ENCODE data around the gene SLC16A3.

The SLC16A3 gene

GRCh38 chr17:82215095-82215971 is 13.5 kb upstream of the SLC16A3 start:
- no peak overlapping the region for H3K4me3 ChIP-seq
- H4K20me1 ChIP-seq, result no peaks in the 10 kb centered on the region
- no peaks in the 10 kb centered on the region for H3K36me3 ChIP-seq
- H3K27ac ChIP-seq, result no peak overlapping the region
- peaks cover 9% of the 10 kb centered on the region; the same call in 1 of the 2 replicates for H3K27me3 ChIP-seq
- H3K9me3 ChIP-seq, result no peaks in the 10 kb centered on the region
- no peak overlapping the region for H3K9ac ChIP-seq
- peaks cover 44% of the 10 kb centered on the region for H3K4me1 ChIP-seq
- no peak for TF ChIP-seq Cebpa-rat (IDR thresholded peaks at IDR 0.05)
- peak overlapping the region; percentile 56 for H3K4me2 ChIP-seq

GRCh38 chr17:82215972-82216300 is 12.9 kb upstream of the SLC16A3 start:
- no peaks in the 10 kb centered on the region for H3K9me3 ChIP-seq
- H3K27ac ChIP-seq, result peak overlapping the region; percentile 59
- peaks cover 44% of the 10 kb centered on the region for H3K4me1 ChIP-seq
- H3K9ac ChIP-seq, result peak overlapping the region; percentile 32; the same call in 1 of the 2 replicates
- no peaks in the 10 kb centered on the region for H4K20me1 ChIP-seq
- no peak overlapping the region for H3K4me3 ChIP-seq
- peak overlapping the region; percentile 56 for H3K4me2 ChIP-seq
- no peak for TF ChIP-seq Cebpa-rat (IDR thresholded peaks at IDR 0.05)
- peaks cover 9% of the 10 kb centered on the region; the same call in 1 of the 2 replicates for H3K27me3 ChIP-seq
- H3K36me3 ChIP-seq, result no peaks in the 10 kb centered on the region

- peaks cover 9% of the 10 kb centered on the region; the same call in 1 of the 2 replicates for H3K27me3 ChIP-seq
- peak overlapping the region; percentile 59 for H3K27ac ChIP-seq
- H3K4me1 ChIP-seq, result peaks cover 40% of the 10 kb centered on the region
- no peak overlapping the region for H3K4me3 ChIP-seq
- no peaks in the 10 kb centered on the region for H3K36me3 ChIP-seq
- no peaks in the 10 kb centered on the region for H3K9me3 ChIP-seq
- H4K20me1 ChIP-seq, result no peaks in the 10 kb centered on the region
- no peak for TF ChIP-seq Cebpa-rat (IDR thresholded peaks at IDR 0.05)
- peak overlapping the region; percentile 32 for H3K9ac ChIP-seq
- peak overlapping the region; percentile 56 for H3K4me2 ChIP-seq
Measured at GRCh38 chr17:82216301-82217119, 12.3 kb upstream of the SLC16A3 start.

GRCh38 chr17:82217120-82217529 is 11.7 kb upstream of the SLC16A3 start:
- H3K27me3 ChIP-seq, result peaks cover 6% of the 10 kb centered on the region; the same call in 1 of the 2 replicates
- H3K9ac ChIP-seq, result peak overlapping the region; percentile 32
- H3K9me3 ChIP-seq, result no peaks in the 10 kb centered on the region
- H4K20me1 ChIP-seq, result no peaks in the 10 kb centered on the region
- peak overlapping the region; percentile 59 for H3K27ac ChIP-seq
- H3K4me2 ChIP-seq, result peak overlapping the region; percentile 56
- H3K36me3 ChIP-seq, result no peaks in the 10 kb centered on the region
- H3K4me3 ChIP-seq, result no peak overlapping the region
- H3K4me1 ChIP-seq, result peaks cover 33% of the 10 kb centered on the region
- TF ChIP-seq Cebpa-rat (IDR thresholded peaks at IDR 0.05), result no peak

- peak overlapping the region; percentile 56; the same call in 1 of the 2 replicates for H3K4me2 ChIP-seq
- peaks cover 6% of the 10 kb centered on the region; the same call in 1 of the 2 replicates for H3K27me3 ChIP-seq
- H3K4me3 ChIP-seq, result no peak overlapping the region
- peaks cover 33% of the 10 kb centered on the region for H3K4me1 ChIP-seq
- H3K9me3 ChIP-seq, result no peaks in the 10 kb centered on the region
- peak overlapping the region; percentile 59; the same call in 1 of the 2 replicates for H3K27ac ChIP-seq
- no peak overlapping the region for H3K9ac ChIP-seq
- H3K36me3 ChIP-seq, result no peaks in the 10 kb centered on the region
- no peaks in the 10 kb centered on the region for H4K20me1 ChIP-seq
- TF ChIP-seq Cebpa-rat (IDR thresholded peaks at IDR 0.05), result no peak
Measured at GRCh38 chr17:82217530-82218204, 11.2 kb upstream of the SLC16A3 start.

GRCh38 chr17:82218349-82219075 is 10.3 kb upstream of the SLC16A3 start:
- no peaks in the 10 kb centered on the region for H4K20me1 ChIP-seq
- H3K4me1 ChIP-seq, result peaks cover 26% of the 10 kb centered on the region
- no peaks in the 10 kb centered on the region for H3K36me3 ChIP-seq
- H3K27ac ChIP-seq, result no peak overlapping the region
- no peaks in the 10 kb centered on the region for H3K9me3 ChIP-seq
- no peak overlapping the region for H3K9ac ChIP-seq
- H3K4me2 ChIP-seq, result no peak overlapping the region
- no peak for TF ChIP-seq Cebpa-rat (IDR thresholded peaks at IDR 0.05)
- H3K27me3 ChIP-seq, result peaks cover under 1% of the 10 kb centered on the region; the same call in 1 of the 2 replicates
- H3K4me3 ChIP-seq, result no peak overlapping the region

GRCh38 chr17:82219083-82219482 is 9.8 kb upstream of the SLC16A3 start:
- no peak overlapping the region for H3K27ac ChIP-seq
- no peaks in the 10 kb centered on the region for H4K20me1 ChIP-seq
- H3K27me3 ChIP-seq, result no peaks in the 10 kb centered on the region
- no peak overlapping the region for H3K9ac ChIP-seq
- H3K4me1 ChIP-seq, result peaks cover 24% of the 10 kb centered on the region
- TF ChIP-seq Cebpa-rat (IDR thresholded peaks at IDR 0.05), result no peak
- no peak overlapping the region for H3K4me3 ChIP-seq
- H3K4me2 ChIP-seq, result no peak overlapping the region
- H3K36me3 ChIP-seq, result no peaks in the 10 kb centered on the region
- no peaks in the 10 kb centered on the region for H3K9me3 ChIP-seq

GRCh38 chr17:82219753-82220709 is 8.8 kb upstream of the SLC16A3 start:
- no peak overlapping the region for H3K9ac ChIP-seq
- TF ChIP-seq Cebpa-rat (IDR thresholded peaks at IDR 0.05), result no peak
- no peaks in the 10 kb centered on the region for H3K9me3 ChIP-seq
- no peaks in the 10 kb centered on the region for H3K27me3 ChIP-seq
- peaks cover 20% of the 10 kb centered on the region for H3K4me1 ChIP-seq
- no peak overlapping the region for H3K27ac ChIP-seq
- no peak overlapping the region for H3K4me3 ChIP-seq
- H3K36me3 ChIP-seq, result no peaks in the 10 kb centered on the region
- no peaks in the 10 kb centered on the region for H4K20me1 ChIP-seq
- H3K4me2 ChIP-seq, result no peak overlapping the region

All from BLaER1 (cell line).